Epithelial cell of proximal tubule (primary cell): Measurements from ENCODE around the gene BEX2. TPM values are rescaled to one million over a fixed set of nuclear protein-coding genes. Genes with fewer than 3 reads are reported as not detected.
"Not testable (repeated sequence)": the region's sequence is repeated elsewhere in the genome, so short reads cannot be mapped to it uniquely, and the experiment has no call there.

ENCODE experiments used
- DNase-seq: peaks from one replicate; pipeline ENCODE4 v3.0.0-alpha.2; 2011; ENCODE audit warnings: low read depth
- H3K4me3 ChIP-seq: 2 replicates; pipeline ENCODE4 v1.5.1; 2011; ENCODE audit warnings: low read depth, mild to moderate bottlenecking, low read length
- CTCF ChIP-seq: conservative IDR thresholded peaks from 2 replicates; pipeline ENCODE4 v1.5.1; 2012; ENCODE audit warnings: low read depth, mild to moderate bottlenecking, low read length
- total RNA-seq: library from RNA; depleted of rRNA; stranded (reverse); fragments of >200 nt; gene quantifications from 2 replicates; pipeline ENCODE4 v1.2.3, GENCODE V29; 2015

Gene BEX2
- total RNA-seq, 1 donor from 2014 or later: 19.0 TPM

GRCh38 chrX:103309860-103310554 lies 783 bp downstream of the BEX2 start:
- TF ChIP-seq CTCF: no peak
- peak overlapping the region; percentile 69 for H3K4me3 ChIP-seq
- DNase-seq: no peak

GRCh38 chrX:103305666-103306065 lies 5.1 kb downstream of the BEX2 start:
- not testable (repeated sequence) for DNase-seq

GRCh38 chrX:103304705-103305104 lies 6.1 kb downstream of the BEX2 start:
- H3K4me3 ChIP-seq: no peak overlapping the region
- TF ChIP-seq CTCF: no peak
- DNase-seq: no peak

More at GRCh38 chrX:103305666-103306065, 5.1 kb downstream of the BEX2 start:
- not testable (repeated sequence) for H3K4me3 ChIP-seq

- no peak for TF ChIP-seq CTCF
- no peak for DNase-seq
- no peak overlapping the region for H3K4me3 ChIP-seq
Measured at GRCh38 chrX:103293118-103293517, 17.7 kb downstream of the BEX2 start.

- no peak overlapping the region for H3K4me3 ChIP-seq
- no peak for DNase-seq
- TF ChIP-seq CTCF: no peak
Measured at GRCh38 chrX:103279624-103280023, 31.2 kb downstream of the BEX2 start.

GRCh38 chrX:103276581-103277002 lies 34.2 kb downstream of the BEX2 start, which contains the start of gene TCEAL5:
Gene TCEAL5, minus strand, starts transcription at chrX:103276750. Its CDS starts 2,187 bp downstream, at chrX:103274563.
- no peak within 1 kb of the TSS for H3K4me3 ChIP-seq
- no peak for DNase-seq
- TF ChIP-seq CTCF: no peak

GRCh38 chrX:103275947-103276567 lies 34.7 kb downstream of the BEX2 start:
- no peak for DNase-seq

More at GRCh38 chrX:103275947-103276567, 34.7 kb downstream of the BEX2 start:
- TF ChIP-seq CTCF: no peak
- H3K4me3 ChIP-seq: no peak overlapping the region
